Effector memory CD8-positive, alpha-beta T cell (primary cell): Measurements from ENCODE around the gene AMTN.
"Not testable (repeated sequence)": the region's sequence is repeated elsewhere in the genome, so short reads cannot be mapped to it uniquely, and the experiment has no call there.

Source experiments
- ATAC-seq: fragments of 150-1000 bp; cut with Tn5 transposase; replicated peaks from 2 replicates; pipeline ENCODE4 v1.10.0; 2021; ENCODE audit warnings: mild to moderate bottlenecking, moderate library complexity
- DNase-seq, 3 experiments: peaks; one replicate each; pipeline ENCODE4 v3.0.0; 2021
- H3K27ac Mint-ChIP-seq, 2 donors: one replicate each; pipeline ENCODE4 v1.8.0; 2022; ENCODE audit warnings: mild to moderate bottlenecking in 2 of 2, mixed read lengths in 2 of 2, moderate library complexity in 2 of 2
- H3K27me3 Mint-ChIP-seq, 2 donors: one replicate each; pipeline ENCODE4 v1.8.0; 2022; ENCODE audit warnings: mixed read lengths in 2 of 2
- H3K36me3 Mint-ChIP-seq: one replicate; pipeline ENCODE4 v1.8.0; 2022; ENCODE audit warnings: mild to moderate bottlenecking, moderate library complexity, mixed read lengths; ENCODE audit not compliant: insufficient read depth
- H3K4me1 Mint-ChIP-seq, 2 donors: one replicate each; pipeline ENCODE4 v1.8.0; 2022; ENCODE audit warnings: low read depth in 2 of 2, mixed read lengths in 2 of 2
- H3K4me3 Mint-ChIP-seq, 2 donors: one replicate each; pipeline ENCODE4 v1.8.0; 2022; ENCODE audit warnings: mild to moderate bottlenecking in 2 of 2, mixed read lengths in 2 of 2, moderate library complexity in 2 of 2
- H3K9me3 Mint-ChIP-seq, 2 donors: one replicate each; pipeline ENCODE4 v1.8.0; 2022; ENCODE audit warnings: mixed read lengths in 2 of 2

The AMTN gene

GRCh38 chr4:70531981-70532380 lies 13.6 kb downstream of the AMTN start:
- Mint-ChIP-seq H3K27me3 (peaks cover 5 to 22% of the 10 kb centered on the region in 2 donors), H3K4me3 (no peak overlapping the region), H3K27ac (no peak overlapping the region), H3K36me3 (no peaks in the 10 kb centered on the region), H3K4me1 (no peaks in the 10 kb centered on the region), H3K9me3 (peaks cover 0 to 2% of the 10 kb centered on the region in 2 donors)
- DNase-seq (no peak), ATAC-seq (no peak)

GRCh38 chr4:70533211-70533610 lies 14.8 kb downstream of the AMTN start:
- Mint-ChIP-seq H3K36me3 (no peaks in the 10 kb centered on the region), H3K9me3 (peaks cover 0 to 2% of the 10 kb centered on the region in 2 donors), H3K4me1 (no peaks in the 10 kb centered on the region), H3K27me3 (peaks cover 5 to 21% of the 10 kb centered on the region in 2 donors), H3K4me3 (no peak overlapping the region), H3K27ac (no peak overlapping the region)
- ATAC-seq, result no peak
- no peak for DNase-seq

DNA sequence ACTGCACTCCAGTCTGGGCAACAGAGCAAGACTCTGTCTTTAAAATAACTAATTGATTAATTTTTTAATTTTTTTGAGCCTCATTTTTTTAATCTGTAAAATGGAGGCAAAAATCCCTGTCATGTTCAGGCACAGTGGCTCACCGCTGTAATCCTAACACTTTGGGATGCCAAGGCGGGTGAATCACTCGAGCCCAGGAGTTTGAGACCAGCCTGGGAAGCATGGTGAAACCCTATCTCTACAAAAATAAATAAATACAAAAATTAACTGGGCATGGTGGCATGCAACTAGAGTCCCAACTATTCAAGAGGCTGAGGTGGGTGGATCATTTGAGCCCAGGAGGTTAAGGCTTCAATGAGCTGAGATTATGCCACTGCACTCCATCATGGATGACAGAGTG lies 15.4 kb downstream of the AMTN start:
- H3K9me3 Mint-ChIP-seq, result peaks cover 0 to 2% of the 10 kb centered on the region in 2 donors
- no peak overlapping the region for H3K27ac Mint-ChIP-seq

DNA sequence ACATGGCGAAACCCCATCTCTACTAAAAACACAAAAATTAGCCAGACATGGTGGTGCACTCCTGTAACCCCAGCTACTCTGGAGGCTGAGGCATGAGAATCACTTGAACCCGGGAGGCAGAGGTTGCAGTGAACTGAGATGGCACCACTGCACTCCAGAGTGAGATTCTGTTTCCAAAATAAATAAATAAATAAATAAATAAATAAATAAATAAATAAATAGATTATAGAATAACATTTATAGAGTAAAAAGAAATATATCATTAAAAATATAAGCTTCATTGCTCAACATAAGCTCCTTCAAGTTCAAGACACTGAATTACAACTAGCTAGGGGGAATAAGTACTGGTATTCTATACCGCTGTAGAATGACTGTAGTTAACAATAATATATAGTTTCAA lies 16.5 kb downstream of the AMTN start:
- not testable (repeated sequence) for ATAC-seq, H3K27ac Mint-ChIP-seq, DNase-seq, H3K36me3 Mint-ChIP-seq, H3K4me1 Mint-ChIP-seq, H3K9me3 Mint-ChIP-seq, H3K4me3 Mint-ChIP-seq
- peaks cover 5 to 17% of the 10 kb centered on the region in 2 donors for H3K27me3 Mint-ChIP-seq

More for the DNA sequence above, 15.4 kb downstream of the AMTN start:
- ATAC-seq, result no peak
- Mint-ChIP-seq H3K4me1 (no peaks in the 10 kb centered on the region), H3K36me3 (no peaks in the 10 kb centered on the region), H3K4me3 (no peak overlapping the region), H3K27me3 (peaks cover 5 to 21% of the 10 kb centered on the region in 2 donors)
- DNase-seq, result no peak

DNA sequence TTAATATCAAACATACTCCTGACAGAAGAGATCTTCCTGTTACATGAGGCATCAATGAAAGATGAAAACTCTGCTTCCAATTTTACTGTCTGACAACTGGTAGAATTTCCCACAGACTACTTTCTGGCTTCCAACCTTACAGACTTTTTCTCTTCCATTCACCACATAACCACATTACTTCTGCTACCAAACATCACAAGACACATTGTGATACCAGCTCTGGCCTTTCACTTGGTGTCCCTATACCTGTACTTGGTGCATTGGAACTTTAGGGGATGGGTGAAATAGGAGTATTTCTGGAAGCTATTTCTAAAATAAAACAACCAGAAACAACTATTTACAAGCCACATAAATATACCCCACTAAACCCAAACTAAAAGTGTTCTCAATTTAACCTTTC lies 20.5 kb downstream of the AMTN start:
- Mint-ChIP-seq H3K36me3 (peaks cover 3% of the 10 kb centered on the region), H3K4me3 (no peak overlapping the region), H3K9me3 (no peaks in the 10 kb centered on the region), H3K27me3 (peaks cover 6 to 10% of the 10 kb centered on the region in 2 donors), H3K27ac (no peak overlapping the region), H3K4me1 (no peaks in the 10 kb centered on the region)
- no peak for DNase-seq
- no peak for ATAC-seq

DNA sequence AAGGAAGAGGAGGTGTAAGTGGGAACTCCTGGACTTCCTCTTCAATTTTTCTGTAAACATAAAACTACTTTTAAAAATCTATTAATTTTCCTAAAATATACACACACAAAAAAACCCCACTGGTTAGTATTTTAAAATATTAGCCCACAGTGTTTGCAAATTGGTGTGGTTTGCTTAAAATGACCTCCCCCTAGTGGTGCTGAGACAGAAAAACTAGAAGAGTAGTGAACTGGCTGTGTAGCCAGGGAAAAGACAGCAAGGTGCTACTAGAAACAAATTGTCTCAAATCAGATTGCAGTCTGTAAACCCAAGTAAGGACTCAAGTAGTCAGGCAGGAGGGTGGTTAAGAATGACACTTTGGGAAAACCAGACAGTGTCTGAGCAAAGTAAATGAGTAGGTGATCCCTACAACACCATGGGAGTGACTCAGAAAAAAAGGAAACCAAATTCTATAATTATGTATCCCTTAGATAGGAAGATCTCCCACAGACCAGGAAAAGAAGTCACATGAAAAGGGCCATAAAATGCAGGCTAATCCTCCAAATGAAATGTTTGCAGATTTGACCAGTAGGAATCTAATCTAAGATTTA lies 26.0 kb downstream of the AMTN start:
- Mint-ChIP-seq H3K4me3 (no peak overlapping the region), H3K36me3 (peaks cover 3% of the 10 kb centered on the region), H3K27me3 (peaks cover 10 to 25% of the 10 kb centered on the region in 2 donors), H3K27ac (no peak overlapping the region), H3K4me1 (no peaks in the 10 kb centered on the region), H3K9me3 (no peaks in the 10 kb centered on the region)
- ATAC-seq (no peak), DNase-seq (no peak)

GRCh38 chr4:70556856-70557255 lies 38.5 kb downstream of the AMTN start:
- H3K27me3 Mint-ChIP-seq, result peaks cover 10 to 11% of the 10 kb centered on the region in 2 donors
- no peak overlapping the region for H3K27ac Mint-ChIP-seq
- H3K4me3 Mint-ChIP-seq, result no peak overlapping the region
- DNase-seq (no peak), ATAC-seq (no peak)
- no peaks in the 10 kb centered on the region for H3K9me3 Mint-ChIP-seq
- peaks cover 0 to 4% of the 10 kb centered on the region in 2 donors for H3K4me1 Mint-ChIP-seq
- peaks cover 3% of the 10 kb centered on the region for H3K36me3 Mint-ChIP-seq

GRCh38 chr4:70559211-70559830 lies 41.0 kb downstream of the AMTN start:
- no peaks in the 10 kb centered on the region for H3K9me3 Mint-ChIP-seq
- DNase-seq (peak in 2 of 3 experiments; percentile 9 to 17), ATAC-seq (peak; percentile 37)
- H3K4me3 Mint-ChIP-seq, result no peak overlapping the region
- H3K27ac Mint-ChIP-seq, result no peak overlapping the region
- peaks cover 3% of the 10 kb centered on the region for H3K36me3 Mint-ChIP-seq
- no peaks in the 10 kb centered on the region for H3K27me3 Mint-ChIP-seq
- peaks cover 0 to 4% of the 10 kb centered on the region in 2 donors for H3K4me1 Mint-ChIP-seq

- no peaks in the 10 kb centered on the region for H3K27me3 Mint-ChIP-seq
- DNase-seq, result no peak
- peaks cover 3% of the 10 kb centered on the region for H3K36me3 Mint-ChIP-seq
- ATAC-seq, result no peak
- no peak overlapping the region for H3K27ac Mint-ChIP-seq
- peaks cover 0 to 4% of the 10 kb centered on the region in 2 donors for H3K4me1 Mint-ChIP-seq
- no peak overlapping the region for H3K4me3 Mint-ChIP-seq
- H3K9me3 Mint-ChIP-seq, result no peaks in the 10 kb centered on the region
These were observed 41.6 kb downstream of the AMTN start for GRCh38 chr4:70559924-70560323.

DNA sequence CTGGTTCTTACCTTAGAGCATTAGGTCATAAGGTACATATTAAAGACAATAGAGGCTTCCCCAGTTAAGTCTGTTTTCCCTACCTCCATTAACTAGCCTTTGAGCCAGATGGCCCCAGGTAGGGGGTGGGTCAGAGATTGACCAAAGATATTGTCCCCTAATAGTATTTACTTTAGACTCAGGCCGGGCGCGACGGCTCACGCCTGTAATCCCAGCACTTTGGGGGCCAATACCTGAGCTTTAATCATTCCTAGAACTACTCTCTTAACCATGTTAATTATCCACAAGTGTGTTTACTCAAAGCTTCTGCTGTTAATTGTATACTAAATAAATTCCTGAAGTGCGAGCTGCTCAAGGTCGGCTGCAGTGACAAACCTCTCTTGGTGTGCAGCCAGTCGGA lies 45.7 kb downstream of the AMTN start:
- peaks cover 0 to 5% of the 10 kb centered on the region in 2 donors for H3K27me3 Mint-ChIP-seq
- DNase-seq, result no peak
- H3K27ac Mint-ChIP-seq, result no peak overlapping the region
- ATAC-seq, result no peak
- H3K4me3 Mint-ChIP-seq, result no peak overlapping the region
- H3K36me3 Mint-ChIP-seq, result peaks cover 3% of the 10 kb centered on the region
- no peaks in the 10 kb centered on the region for H3K4me1 Mint-ChIP-seq
- H3K9me3 Mint-ChIP-seq, result no peaks in the 10 kb centered on the region

- Mint-ChIP-seq H3K27ac (no peak overlapping the region), H3K36me3 (no peaks in the 10 kb centered on the region), H3K4me1 (no peaks in the 10 kb centered on the region), H3K27me3 (peaks cover 21 to 23% of the 10 kb centered on the region in 2 donors), H3K9me3 (no peaks in the 10 kb centered on the region), H3K4me3 (no peak overlapping the region)
- ATAC-seq, result no peak
- DNase-seq, result no peak
These were observed 52.4 kb downstream of the AMTN start for GRCh38 chr4:70570796-70571195.

DNA sequence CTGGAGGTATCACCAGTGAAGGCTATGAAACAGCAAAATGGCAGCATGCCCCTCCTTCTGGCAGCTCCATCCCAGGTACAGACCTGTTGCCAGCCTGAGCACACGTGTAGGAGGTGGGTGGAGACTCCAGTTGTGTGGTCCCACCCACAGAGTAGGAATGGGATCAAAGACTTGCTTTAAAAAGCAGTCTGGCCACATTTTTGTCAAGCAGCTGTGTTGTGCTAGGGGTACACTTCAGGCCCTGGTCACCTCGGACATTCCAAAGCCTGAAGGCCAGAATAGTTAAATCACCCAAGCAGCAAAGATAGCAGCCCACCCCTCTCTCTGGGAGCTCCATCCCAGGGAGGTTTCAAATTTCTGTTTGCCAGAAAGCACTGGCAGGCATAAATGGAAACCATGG lies 53.4 kb downstream of the AMTN start:
- Mint-ChIP-seq H3K36me3 (no peaks in the 10 kb centered on the region), H3K27ac (no peak overlapping the region), H3K9me3 (no peaks in the 10 kb centered on the region), H3K27me3 (peaks cover 19 to 24% of the 10 kb centered on the region in 2 donors), H3K4me3 (no peak overlapping the region), H3K4me1 (no peaks in the 10 kb centered on the region)
- ATAC-seq (no peak), DNase-seq (no peak)

DNA sequence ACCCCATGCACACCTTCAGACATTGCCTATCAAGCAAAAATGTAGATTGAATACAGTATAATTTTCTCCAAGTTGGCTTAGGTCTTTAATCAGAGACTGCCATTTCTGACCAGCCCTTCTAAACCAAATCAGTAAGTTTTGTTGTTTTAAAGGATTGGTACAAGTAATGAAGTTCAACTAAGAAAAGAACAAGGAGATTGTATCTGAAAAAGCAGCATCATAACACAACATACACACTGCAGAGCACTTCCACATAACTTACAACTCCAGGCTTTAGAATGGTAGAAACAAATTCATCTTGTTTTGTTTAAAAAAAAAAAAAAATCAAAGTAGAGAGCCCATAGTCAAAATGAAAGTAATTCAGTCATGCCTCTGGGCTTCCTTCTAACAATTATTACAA lies 57.6 kb downstream of the AMTN start:
- H3K36me3 Mint-ChIP-seq, result no peaks in the 10 kb centered on the region
- DNase-seq (no peak), ATAC-seq (no peak)
- no peak overlapping the region for H3K4me3 Mint-ChIP-seq
- no peaks in the 10 kb centered on the region for H3K9me3 Mint-ChIP-seq
- H3K27ac Mint-ChIP-seq, result no peak overlapping the region
- peaks cover 25 to 31% of the 10 kb centered on the region in 2 donors for H3K27me3 Mint-ChIP-seq
- no peaks in the 10 kb centered on the region for H3K4me1 Mint-ChIP-seq

GRCh38 chr4:70577220-70577927 lies 59.0 kb downstream of the AMTN start:
- Mint-ChIP-seq H3K9me3 (no peaks in the 10 kb centered on the region), H3K4me1 (no peaks in the 10 kb centered on the region), H3K36me3 (no peaks in the 10 kb centered on the region), H3K4me3 (no peak overlapping the region), H3K27ac (no peak overlapping the region), H3K27me3 (peaks cover 18 to 20% of the 10 kb centered on the region in 2 donors)
- DNase-seq (no peak), ATAC-seq (no peak)
